Hindlimb muscle (tissue), 1 donor: Measurements from ENCODE around the gene KRT79. TPM values are rescaled to one million over a fixed set of nuclear protein-coding genes. Genes with fewer than 3 reads are reported as not detected.
"Not testable (repeated sequence)": the region's sequence is repeated elsewhere in the genome, so short reads cannot be mapped to it uniquely, and the experiment has no call there.

Source experiments
- DNase-seq: peaks from one replicate; pipeline ENCODE4 v3.0.0-alpha.2; 2013
- polyA plus RNA-seq: library from polyadenylated mRNA; unstranded; fragments of 120-200 nt; gene quantifications from one replicate; pipeline ENCODE4 v1.2.1, GENCODE V29; 2013; ENCODE audit not compliant: insufficient read length

KRT79 gene
- polyA plus RNA-seq, 1 donor = 0.41 TPM

- no peak for DNase-seq
Measured at GRCh38 chr12:52805000-52805399, 29.1 kb downstream of the KRT79 start.

DNA sequence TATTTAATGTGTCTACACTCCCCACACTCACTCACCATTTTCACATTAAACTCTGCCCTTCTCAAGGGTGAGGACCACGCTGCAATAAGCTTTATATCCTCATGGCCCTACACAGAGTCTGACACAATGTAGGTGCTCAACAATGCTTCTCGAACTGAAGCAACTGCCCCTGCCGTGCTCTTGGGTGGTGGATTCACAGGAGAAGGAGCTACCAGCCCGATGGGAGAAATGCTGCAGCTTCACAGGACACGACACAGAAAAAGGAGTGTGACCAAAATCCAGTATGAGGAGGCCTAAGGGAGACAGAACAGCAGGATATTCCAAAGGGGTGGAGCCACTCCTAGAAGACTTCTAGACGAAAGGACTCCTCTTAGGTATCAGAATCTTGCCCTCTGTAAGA, 31.7 kb downstream of the KRT79 start:
- no peak for DNase-seq

GRCh38 chr12:52801773-52802172, 32.3 kb downstream of the KRT79 start:
- DNase-seq = no peak

DNA sequence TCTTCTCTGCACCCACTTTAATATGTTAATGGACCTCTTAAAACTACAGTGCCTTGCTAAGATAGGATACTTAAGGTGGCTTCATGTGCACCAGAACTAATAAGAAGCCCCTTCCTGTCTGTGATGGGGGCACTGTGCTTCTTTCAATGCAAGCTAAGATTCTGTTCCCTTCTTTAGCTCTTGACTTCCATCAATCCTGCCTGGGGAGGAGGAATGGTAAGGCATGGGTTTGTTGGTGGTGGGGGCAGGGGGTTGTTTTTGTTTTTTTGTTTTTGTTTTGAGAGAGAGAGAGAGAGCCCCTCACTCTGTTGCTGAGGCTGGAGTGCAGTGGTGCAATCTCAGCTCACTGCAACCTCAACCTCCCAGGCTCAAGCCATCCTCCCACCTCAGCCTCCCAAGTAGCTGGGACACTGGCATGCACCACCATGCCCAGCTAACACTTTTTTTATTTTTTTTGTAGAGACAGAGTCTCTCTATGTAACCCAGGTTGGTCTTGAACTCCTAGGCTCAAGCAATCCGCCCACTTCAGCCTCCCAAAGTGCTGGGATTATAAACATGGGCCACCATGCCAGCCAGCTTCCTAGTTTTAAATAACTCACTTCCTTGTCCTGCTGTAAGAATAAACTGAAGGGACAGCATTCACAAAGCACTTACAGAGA, 33.7 kb downstream of the KRT79 start:
- no peak for DNase-seq

DNA sequence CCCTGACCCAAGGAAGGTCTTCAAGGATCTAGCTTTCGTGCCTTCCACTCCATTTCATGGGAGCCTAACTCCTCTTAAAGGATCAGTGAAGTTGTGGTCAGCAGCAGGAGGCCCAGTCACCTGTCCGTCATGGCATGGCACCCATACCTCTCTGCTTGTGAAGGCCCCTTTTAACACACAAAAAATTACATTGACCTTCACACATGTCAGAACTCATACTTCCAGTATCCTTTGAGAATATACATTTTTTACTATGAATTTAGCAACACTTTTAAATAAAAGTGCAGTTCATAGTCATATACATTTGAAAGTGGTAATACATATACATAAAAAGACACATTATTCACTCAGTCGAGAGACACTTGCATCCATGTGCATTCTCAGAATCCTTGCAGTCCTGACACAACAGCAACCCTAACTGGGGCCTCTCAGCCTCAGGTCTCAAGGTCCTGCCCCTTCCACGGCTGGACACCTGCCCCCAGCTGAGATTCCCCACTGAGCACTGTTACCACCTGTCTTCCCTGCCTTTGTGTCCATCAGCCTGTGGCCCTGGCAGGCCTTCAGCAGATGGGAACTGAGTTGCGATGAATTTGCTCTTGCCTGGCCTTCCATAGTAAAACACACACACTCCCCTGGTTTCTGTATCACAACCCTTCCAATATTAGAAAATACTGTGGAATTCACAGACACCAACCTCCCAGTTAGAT, 34.5 kb downstream of the KRT79 start:
- no peak for DNase-seq

DNA sequence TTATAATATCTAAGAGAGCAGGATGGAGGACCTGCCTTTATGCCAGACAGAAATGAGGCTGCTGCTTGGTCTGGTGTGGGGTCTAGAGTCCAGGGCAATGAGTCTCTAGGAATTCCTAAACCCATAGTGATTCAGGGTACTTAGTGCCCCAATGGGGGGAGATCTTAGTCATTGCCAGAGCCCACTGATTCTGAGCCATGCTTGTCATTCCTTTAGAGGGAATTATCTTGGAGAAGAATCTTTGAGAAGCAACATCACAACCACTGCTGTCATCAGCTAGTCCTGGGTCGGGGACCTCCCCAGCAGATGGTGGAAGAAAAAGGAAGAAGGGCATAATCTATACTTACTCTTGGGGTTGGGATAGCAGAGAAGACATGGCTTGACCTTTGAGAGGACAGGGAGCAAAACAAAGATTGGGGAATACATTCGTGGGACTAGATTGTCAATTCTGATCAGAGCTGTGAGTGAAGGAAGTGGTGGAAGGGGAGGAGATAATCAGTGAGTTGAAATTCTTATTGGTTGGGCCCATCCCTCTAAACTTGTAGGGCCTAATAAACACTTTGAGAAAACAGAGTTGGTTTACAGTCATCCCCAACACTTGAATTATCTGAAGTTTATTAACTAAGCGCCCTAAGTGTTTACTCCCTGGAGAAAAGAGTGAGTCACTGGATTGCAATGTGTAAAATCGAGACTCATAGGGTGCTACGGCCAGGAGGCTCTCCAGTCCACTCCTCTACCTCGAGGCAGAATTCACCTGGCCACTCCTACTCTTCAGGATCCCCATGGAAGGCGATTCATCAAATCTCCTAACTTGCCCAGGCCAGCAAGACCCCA, 35.2 kb downstream of the KRT79 start:
- DNase-seq = no peak

GRCh38 chr12:52798003-52798670, 36.0 kb downstream of the KRT79 start:
- DNase-seq = no peak

DNA sequence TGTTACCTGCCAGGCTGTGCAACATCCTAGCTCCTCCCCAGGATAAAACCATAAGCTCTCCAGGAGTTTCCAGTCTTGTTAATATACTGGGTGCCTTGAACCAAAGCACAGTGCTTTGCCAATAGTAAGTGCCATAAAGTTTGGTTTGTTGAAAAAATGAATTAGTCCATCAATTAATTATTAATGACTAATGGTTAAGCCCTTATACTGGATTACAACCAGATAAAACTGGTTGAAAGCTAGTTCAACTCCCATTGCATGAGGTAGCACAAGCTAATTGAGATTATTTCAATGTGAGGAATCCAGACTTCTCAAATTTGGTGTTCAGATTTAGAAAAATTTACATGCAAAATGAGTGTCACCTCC, 36.6 kb downstream of the KRT79 start:
- no peak for DNase-seq

- DNase-seq = no peak
Measured at GRCh38 chr12:52796839-52797528, 37.1 kb downstream of the KRT79 start.

GRCh38 chr12:52796429-52796794, 37.7 kb downstream of the KRT79 start:
- no peak for DNase-seq

GRCh38 chr12:52795694-52796428, 38.2 kb downstream of the KRT79 start, which contains the start of gene KRT3:
Gene KRT3 (minus strand): TSS chr12:52796117. CDS start chr12:52796042, 75 bp downstream.
- DNase-seq = no peak

GRCh38 chr12:52795332-52795674, 38.8 kb downstream of the KRT79 start:
- not testable (repeated sequence) for DNase-seq

- DNase-seq = no peak
Measured at GRCh38 chr12:52794479-52795331, 39.4 kb downstream of the KRT79 start.

DNA sequence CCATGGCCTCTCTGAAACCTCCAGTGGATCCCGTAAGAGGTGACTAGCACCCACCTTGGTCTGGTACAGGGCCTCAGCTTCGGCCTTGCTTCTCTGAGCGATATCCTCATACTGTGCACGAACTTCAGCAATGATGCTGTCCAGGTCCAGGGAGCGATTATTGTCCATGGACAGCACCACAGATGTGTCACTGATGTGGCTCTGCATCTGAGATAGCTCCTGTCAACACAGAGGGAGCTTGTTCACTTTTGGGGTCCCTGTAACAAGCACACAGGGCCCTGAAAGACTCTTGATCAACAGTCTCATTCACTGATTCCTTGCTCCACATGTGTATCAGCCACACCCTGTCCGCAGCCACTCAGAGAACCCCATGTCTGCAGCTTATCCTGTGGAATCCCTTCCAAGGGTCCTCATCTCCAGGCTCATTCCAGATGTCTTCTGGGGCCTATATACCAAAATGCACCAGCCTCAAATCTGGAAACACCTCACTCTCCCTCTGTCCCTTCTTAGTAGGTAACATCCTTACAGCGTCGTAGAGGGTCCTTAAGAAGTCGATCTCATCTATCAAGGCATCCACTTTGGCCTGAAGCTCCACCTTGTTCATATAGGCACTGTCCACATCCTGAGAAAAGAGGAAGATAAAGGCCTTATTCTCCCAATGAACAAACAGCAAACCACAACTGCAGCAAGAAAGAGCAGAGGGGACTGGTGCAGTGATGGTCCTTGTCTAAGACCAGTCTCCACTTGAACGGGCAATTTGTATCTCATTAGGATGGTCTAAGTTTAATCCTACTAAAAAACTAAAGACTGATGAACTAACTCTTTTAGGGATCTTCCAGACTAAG, 41.7 kb downstream of the KRT79 start:
- DNase-seq = no peak

GRCh38 chr12:52791271-52792184, 42.6 kb downstream of the KRT79 start:
- no peak for DNase-seq

GRCh38 chr12:52790427-52791270, 43.5 kb downstream of the KRT79 start:
- DNase-seq = no peak

DNA sequence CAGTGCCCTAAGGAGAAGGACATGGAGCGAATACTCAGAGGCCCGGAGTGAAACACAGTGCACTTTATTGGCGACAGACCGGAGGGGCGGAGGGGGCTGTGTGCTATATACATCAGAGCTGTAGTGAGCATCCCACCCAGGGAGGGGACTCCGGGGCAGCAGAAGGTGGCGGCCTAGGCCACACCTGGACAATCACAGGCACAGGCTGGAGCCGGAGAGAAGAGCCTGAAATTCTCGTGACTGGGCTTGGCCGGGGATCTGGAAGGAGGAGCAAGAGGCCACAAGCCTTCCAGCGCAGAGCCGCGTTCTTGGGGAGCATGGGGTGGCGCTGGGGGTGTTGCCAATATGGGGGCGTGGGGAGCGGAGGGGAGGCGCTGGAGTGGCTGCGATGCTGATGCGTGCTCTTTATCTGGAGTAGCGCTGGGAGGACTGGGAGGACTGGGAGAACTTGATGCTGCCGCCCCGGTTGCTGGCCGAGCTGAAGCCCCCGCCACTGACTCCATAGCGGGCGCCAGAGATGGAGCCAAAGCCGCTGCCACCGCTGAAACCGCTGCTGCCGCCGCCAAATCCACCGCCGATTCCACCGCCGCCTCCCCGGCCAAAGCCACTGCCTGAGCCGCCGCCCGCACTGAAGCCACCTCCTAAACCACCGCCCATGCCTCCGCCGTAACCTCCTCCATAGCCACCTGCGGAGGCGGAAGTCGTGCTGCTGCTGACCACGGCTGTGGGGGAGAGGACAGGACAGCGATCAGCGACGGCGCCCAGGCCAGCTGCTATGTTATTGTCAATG, 44.3 kb downstream of the KRT79 start:
- DNase-seq = no peak
